HG03097 (cell line): ENCODE data around the gene JADE2.
"Not testable (repeated sequence)": the region's sequence is repeated elsewhere in the genome, so short reads cannot be mapped to it uniquely, and the experiment has no call there.

ENCODE experiments used
- ATAC-seq: cut with Tn5 transposase; IDR thresholded peaks from one replicate; pipeline ENCODE4 v1.9.1; 2021; ENCODE audit not compliant: unreplicated experiment, low FRiP score

JADE2 gene

GRCh38 chr5:134547999-134548658 is 22.7 kb downstream of the JADE2 start:
- ATAC-seq: no peak

DNA sequence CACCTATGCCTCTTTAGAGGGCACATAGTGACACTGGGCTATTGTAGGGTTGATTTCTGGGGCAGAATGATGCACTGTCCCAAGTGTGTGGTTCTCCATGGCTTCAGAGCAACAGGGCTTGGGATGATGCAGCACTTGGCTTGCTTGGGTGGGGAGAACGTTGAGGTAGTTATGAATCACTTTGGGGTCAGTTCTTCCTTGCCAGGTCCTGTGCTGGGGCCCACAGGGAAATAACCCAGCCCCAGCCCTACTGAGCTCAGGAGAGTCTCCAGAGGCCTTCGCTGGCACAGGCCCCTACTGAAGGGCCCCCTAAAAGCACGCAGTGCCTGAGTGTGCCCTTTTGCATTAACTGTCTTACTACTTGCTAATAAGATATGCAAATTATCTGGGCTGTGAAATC is 24.2 kb downstream of the JADE2 start:
- ATAC-seq: no peak

DNA sequence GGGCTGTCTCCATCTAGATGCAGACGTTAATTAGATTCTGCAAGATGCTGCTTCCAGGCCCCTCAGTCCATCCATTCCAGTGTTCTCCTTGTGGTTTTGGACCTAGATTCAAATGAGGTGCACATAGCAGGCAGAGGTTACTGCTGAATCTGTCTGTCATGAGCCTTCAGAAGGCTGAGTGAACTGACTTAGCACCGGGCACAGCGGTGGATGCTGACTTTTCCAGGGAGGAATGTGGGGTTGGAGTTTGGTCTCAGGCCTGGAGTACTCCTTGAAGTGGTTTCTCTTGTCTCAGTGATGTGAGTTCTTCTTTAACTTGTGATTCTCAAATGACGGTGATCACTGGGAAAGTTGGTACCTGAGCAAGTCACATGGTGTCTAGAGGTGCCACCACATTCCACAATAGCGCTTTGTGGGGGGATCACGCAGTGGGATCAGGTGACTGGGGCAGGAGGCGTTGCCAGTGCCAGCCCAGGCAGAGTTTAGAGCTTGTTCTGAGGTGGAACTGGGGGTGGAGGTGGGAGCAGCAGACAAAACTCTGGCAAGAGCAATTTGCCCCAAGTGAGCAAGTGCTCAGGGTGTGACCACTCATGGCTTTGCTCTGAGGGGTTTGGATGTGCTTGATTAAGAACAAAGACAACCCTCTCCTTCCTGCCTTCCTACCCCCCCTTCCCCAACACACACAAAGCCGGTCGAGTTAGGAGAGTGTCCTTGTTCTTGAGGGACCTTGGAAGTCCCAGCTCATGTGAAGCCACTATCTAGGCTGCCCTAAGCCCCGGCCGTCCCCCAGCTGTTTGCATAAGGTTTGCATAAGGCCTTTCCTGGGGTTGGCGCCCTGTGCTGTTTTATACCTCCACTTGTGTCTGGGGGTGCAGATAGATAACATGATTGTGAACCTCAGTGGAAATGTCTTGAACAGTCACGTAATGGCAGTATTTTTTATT is 25.1 kb downstream of the JADE2 start:
- ATAC-seq: no peak

- ATAC-seq: no peak
These were observed 26.4 kb downstream of the JADE2 start for GRCh38 chr5:134551901-134552300.

DNA sequence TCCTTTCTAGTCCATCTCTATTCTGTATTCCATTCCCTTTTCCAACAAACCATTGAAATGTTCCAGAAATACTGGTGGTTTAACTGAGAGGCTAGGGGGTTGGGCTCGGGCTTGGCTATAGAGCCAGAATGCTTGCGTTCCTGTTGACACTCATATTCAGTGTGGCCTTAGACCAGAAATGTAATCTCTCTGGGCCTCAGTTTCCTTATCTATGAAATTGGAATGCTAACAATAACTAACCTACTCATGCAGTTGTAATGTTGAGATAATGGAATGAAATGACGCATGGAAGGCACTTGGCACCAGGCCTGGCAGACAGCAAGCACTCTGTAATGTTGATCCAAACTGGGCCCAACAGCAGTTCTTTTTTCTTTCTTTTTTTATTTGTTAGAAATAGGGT is 26.8 kb downstream of the JADE2 start:
- no peak for ATAC-seq

DNA sequence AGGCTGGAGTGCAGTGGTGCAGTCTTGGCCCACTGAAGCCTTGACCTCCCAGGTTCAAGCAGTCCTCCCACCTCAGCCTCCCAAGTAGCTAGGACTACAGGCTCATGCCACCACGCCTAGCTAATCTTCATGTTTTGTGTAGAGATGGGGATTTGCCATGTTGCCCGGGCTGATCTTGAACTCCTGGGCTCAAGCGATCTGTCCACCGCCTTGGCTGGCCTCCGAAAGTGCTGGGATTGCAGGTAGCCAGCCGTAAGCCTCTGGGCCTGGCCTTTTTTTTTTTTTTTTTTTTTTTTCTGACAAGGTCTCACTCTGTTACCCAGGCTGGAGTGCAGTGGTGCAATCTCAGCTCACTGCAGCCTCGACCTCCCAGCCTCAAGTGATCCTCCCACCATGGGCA is 27.2 kb downstream of the JADE2 start:
- not testable (repeated sequence) for ATAC-seq

DNA sequence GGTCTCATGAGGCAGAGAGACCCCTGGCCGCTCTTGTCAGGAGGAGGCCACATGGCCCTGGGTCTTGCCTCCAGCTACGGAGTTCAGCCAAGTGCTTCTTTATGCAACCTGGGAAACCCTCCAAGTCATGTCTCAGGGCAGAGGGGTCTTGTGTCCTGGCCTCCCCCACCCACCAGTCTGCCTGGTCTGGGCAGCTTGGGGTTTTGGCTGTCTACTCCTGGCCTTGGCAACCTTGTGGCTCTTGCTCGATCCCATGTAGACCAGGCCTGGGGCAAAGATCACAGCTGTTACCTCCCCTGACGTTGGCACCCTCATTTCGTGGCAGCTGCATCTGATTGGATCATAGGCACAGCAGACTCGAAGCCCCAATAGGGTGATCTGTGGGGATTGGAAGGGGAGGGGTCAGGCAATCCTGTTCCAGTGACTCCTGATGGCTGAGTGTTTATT is 28.4 kb downstream of the JADE2 start:
- no peak for ATAC-seq

- ATAC-seq: peak; percentile 36
These were observed 29.1 kb downstream of the JADE2 start for GRCh38 chr5:134554319-134555222.

GRCh38 chr5:134555223-134555889 is 29.9 kb downstream of the JADE2 start:
- no peak for ATAC-seq

GRCh38 chr5:134555890-134556311 is 30.4 kb downstream of the JADE2 start:
- peak; percentile 46 for ATAC-seq

DNA sequence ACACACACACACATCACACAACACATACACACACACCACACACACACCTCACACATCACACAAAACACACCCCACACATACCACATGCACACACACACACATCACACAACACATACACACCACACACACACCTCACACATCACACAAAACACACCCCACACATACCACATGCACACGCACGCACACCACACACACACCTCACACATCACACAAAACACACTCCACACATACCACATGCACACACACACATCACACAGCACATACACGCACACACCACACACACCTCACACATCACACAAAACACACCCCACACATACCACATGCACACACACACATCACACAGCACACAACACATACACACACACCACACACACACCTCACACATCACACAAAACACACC is 31.1 kb downstream of the JADE2 start:
- not testable (repeated sequence) for ATAC-seq

- no peak for ATAC-seq
These were observed 31.5 kb downstream of the JADE2 start for GRCh38 chr5:134556994-134557393.

DNA sequence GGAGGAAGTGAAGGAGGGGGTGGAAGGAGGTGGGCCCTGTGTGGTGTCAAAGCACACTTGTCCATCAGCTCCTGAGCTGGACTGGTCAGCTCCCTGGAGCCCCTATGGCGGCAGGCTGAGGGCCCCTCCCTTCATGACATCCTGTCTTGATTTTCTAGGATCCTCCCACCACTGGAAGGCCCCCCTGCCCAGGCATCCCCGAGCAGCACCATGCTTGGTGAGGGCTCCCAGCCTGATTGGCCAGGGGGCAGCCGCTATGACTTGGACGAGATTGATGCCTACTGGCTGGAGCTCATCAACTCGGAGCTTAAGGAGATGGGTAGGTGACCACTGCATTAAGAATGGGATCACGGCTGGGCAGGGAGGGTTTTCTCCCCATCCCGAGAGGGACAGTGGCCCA is 34.2 kb downstream of the JADE2 start:
- no peak for ATAC-seq

- ATAC-seq: no peak
These were observed 35.2 kb downstream of the JADE2 start for GRCh38 chr5:134560698-134561097.

DNA sequence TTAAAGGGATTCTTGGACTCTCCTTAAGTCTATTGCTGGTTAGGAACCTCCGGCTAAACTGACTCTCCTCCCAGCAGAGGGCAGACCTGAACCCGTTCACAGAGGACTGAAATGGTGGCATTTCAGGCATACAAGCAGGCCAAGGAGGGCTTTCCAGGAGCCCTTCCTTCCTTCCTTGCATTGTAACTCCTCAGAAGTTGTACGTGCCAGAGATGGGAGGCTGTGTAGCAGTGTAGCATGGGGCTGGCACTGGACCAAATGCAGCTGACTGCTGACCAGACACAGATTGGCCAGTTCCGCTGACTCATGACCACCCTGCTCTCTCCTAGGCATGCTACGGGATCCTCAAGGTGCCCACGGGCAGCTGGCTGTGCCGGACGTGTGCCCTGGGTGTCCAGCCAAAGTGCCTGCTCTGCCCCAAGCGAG is 36.4 kb downstream of the JADE2 start:
- ATAC-seq: no peak

DNA sequence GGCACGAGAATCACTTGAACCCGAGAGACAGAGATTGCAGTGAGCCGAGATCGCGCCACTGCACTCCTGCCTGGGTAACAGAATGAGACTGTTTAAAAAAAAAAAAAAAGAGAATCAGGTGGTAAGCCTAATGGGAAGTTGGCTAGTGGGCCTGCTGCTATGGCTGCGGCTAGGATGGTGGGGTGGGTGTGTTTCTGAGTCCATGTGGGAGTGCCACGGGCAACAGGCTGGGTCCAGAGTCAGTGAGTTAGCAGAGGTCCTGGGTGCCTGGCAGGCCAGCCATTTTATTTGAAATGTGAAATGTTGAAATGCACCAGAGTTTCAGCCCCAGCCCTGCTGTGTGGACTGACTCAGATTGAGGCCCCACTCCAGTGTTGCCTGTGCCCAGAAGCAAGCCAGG is 37.8 kb downstream of the JADE2 start:
- no peak for ATAC-seq

DNA sequence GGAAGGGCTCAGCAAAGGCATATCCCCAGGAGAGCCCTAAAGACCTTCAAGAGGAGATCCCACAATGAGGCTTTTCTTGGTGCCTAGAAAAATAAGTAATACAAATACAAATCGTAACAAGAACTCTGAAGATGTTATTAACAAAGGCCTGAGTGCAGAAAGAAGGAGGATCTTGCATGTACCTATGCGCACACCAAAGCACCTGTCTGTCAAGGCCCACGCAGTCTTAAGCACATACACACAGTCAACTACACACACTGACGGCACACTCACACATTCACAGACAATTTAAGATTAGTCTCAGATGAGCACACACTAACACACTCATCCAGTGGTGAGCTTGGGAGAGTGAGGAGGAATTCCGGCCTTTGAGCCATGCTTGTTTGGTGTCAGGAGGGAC is 38.5 kb downstream of the JADE2 start:
- ATAC-seq: no peak

DNA sequence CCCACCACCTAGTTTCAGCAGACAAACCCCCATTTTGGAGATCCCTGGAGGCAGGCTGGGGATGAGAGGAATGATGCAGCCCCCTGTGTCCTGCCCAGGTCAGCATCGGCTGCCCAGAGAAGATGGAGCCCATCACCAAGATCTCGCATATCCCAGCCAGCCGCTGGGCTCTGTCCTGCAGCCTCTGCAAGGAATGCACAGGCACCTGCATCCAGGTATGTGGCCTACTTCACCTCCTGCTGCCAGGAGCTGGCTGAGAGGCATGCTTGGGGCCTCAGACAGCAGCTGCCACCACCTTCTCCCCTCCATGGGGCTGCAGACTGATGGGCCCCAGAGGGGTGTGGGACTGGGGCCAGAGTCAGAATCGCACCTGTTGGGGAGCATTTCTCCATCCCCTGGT is 38.9 kb downstream of the JADE2 start:
- ATAC-seq: no peak

DNA sequence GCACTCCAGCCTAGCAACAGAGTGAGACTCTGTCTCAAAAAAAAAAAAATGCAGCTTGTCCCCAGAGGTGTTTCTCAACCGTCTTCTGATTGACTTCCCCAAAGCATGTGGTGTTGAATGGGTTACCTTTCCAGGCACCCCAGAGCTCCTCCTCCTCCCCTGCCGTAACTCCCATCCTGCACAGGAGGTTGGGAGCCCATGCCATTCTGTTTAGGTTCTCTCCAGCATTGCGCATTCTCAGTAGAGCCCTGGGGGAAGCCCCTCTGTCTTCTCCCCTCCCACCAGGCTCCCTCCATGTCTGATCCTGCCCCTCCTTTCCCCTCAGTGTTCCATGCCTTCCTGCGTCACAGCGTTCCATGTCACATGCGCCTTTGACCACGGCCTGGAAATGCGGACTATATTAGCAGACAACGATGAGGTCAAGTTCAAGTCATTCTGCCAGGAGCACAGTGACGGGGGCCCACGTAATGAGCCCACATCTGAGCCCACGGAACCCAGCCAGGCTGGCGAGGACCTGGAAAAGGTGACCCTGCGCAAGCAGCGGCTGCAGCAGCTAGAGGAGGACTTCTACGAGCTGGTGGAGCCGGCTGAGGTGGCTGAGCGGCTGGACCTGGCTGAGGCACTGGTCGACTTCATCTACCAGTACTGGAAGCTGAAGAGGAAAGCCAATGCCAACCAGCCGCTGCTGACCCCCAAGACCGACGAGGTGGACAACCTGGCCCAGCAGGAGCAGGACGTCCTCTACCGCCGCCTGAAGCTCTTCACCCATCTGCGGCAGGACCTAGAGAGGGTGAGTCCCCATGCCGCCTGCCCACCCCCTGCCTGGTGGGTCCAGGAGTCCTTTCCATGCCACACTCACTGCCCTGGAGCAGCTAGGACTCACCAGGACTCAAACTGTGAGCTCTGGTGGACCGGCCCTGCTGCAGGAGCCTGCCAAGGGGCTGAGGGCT is 40.6 kb downstream of the JADE2 start:
- no peak for ATAC-seq
